ENCODE data around the gene GPR135. TPM values are rescaled to one million over a fixed set of nuclear protein-coding genes. Genes with fewer than 3 reads are reported as not detected.
"Not testable (repeated sequence)": the region's sequence is repeated elsewhere in the genome, so short reads cannot be mapped to it uniquely, and the experiment has no call there.

The GPR135 gene
- total and polyA plus RNA-seq, 2 of the 13 experiments (the other 11 are each of a cell fraction or from before 2014, with no cell fraction given), result 0.46 to 1.3 TPM

DNA sequence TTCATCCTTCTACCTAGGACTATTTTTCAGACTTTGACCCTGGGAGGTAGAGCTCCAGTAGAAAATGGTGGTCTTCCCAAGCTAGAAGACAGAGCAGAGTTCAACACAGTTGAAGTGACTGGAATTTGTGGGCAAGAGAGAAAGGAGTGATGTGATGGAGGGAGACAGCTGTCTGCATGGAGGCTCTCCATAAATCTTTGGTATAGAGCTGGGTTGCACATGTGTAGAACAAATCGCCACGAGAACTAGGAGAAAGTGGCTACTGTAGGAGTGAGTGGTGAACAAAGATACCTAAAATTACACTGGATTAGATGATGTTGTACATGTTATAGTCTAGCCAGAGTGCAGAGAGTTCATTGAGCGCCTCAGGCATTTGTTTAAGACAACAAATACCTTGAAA is 14.5 kb downstream of the GPR135 start (continued):
- no peak for TF ChIP-seq CHCHD3 (CRISPR knock-in tag; IDR thresholded peaks at IDR 0.05)

GRCh38 chr14:59448673-59449072 is 16.5 kb downstream of the GPR135 start:
- H2AFZ ChIP-seq (ENCODE audit: low read length); ATAC-seq; H3K9ac ChIP-seq (ENCODE audit: insufficient read depth, low read depth, low read length); H3K4me1 ChIP-seq (ENCODE audit: insufficient read depth, low read length); H3K36me3 ChIP-seq (replicated peaks in 1 of 2; ENCODE audit: control insufficient read depth in 1 of 2, insufficient read depth in 2 of 2, low read length in 2 of 2); FAIRE-seq; H3K27me3 ChIP-seq (ENCODE audit: control insufficient read depth in 1 of 2, insufficient read depth in 2 of 2, low read length in 2 of 2); intact Hi-C loops (cut with micrococcal nuclease; ENCODE audit: unreplicated experiment); H3K4me3 ChIP-seq (replicated peaks in 1 of 3; ENCODE audit: insufficient read depth in 1 of 3, low read depth in 2 of 3, low read length in 3 of 3); H3K79me2 ChIP-seq (ENCODE audit: insufficient read depth, low read length); H3K27ac ChIP-seq (ENCODE audit: extremely low read length, insufficient read depth, low read length); H3K4me2 ChIP-seq (ENCODE audit: low read depth, low read length); BruUV-seq (replicated peaks); CTCF ChIA-PET (ENCODE audit: low intra/inter-chr PET ratio, low total read pairs); in situ Hi-C loops (cut with HindIII; ENCODE audit: extremely low pct_ligation_motif_present, low pct_unique_long_range_greater_than_20kb); H3K9me3 ChIP-seq (ENCODE audit: low read length); POLR2A ChIA-PET; H4K20me1 ChIP-seq (ENCODE audit: insufficient read depth, low read length); DNase-seq (ENCODE audit: low spot score): not testable (repeated sequence)
- 77% methylated on average over 2 of the region's 2 CpGs for WGBS (ENCODE audit: low lambda C conversion rate)

GRCh38 chr14:59439256-59439965 is 25.8 kb downstream of the GPR135 start:
- Histone ChIP-seq H3K4me3 (replicated peaks in 1 of 3; ENCODE audit: insufficient read depth in 1 of 3, low read depth in 2 of 3, low read length in 3 of 3) (no peak overlapping the region), H3K36me3 (replicated peaks in 1 of 2; ENCODE audit: control insufficient read depth in 1 of 2, insufficient read depth in 2 of 2, low read length in 2 of 2) (no peaks in the 10 kb centered on the region), H4K20me1 (ENCODE audit: insufficient read depth, low read length) (no peaks in the 10 kb centered on the region), H2AFZ (ENCODE audit: low read length) (no peak overlapping the region), H3K79me2 (ENCODE audit: insufficient read depth, low read length) (no peaks in the 10 kb centered on the region), H3K9me3 (ENCODE audit: low read length) (no peaks in the 10 kb centered on the region), H3K27me3 (ENCODE audit: control insufficient read depth in 1 of 2, insufficient read depth in 2 of 2, low read length in 2 of 2) (no peaks in the 10 kb centered on the region), H3K9ac (ENCODE audit: insufficient read depth, low read depth, low read length) (no peak overlapping the region), H3K4me2 (ENCODE audit: low read depth, low read length) (no peak overlapping the region), H3K27ac (ENCODE audit: extremely low read length, insufficient read depth, low read length) (no peak overlapping the region), H3K4me1 (ENCODE audit: insufficient read depth, low read length) (no peaks in the 10 kb centered on the region)
- in situ Hi-C loops (cut with HindIII; ENCODE audit: extremely low pct_ligation_motif_present, low pct_unique_long_range_greater_than_20kb) (no loop called here), intact Hi-C loops (cut with micrococcal nuclease; ENCODE audit: unreplicated experiment) (no loop called here)
- TF ChIP-seq NFRKB (IDR thresholded peaks at IDR 0.05) (no peak), ZNF30 (CRISPR knock-in tag; IDR thresholded peaks at IDR 0.05) (no peak)
- FAIRE-seq (no peak), ATAC-seq (no peak), DNase-seq (ENCODE audit: low spot score) (no peak)
- POLR2A ChIA-PET, result no interaction called here
- 85% methylated on average over 5 of the region's 5 CpGs for WGBS (ENCODE audit: low lambda C conversion rate)
- no TSS peak for BruUV-seq (replicated peaks)
- CTCF ChIA-PET (ENCODE audit: low intra/inter-chr PET ratio, low total read pairs), result no interaction called here

Measured in HepG2 (cell line).